ENCODE data around the gene RBMS3. TPM values are rescaled to one million over a fixed set of nuclear protein-coding genes. Genes with fewer than 3 reads are reported as not detected.

Gene RBMS3
- total RNA-seq, 2 donors from 2014 or later = 31.7 to 45.1 TPM

DNA sequence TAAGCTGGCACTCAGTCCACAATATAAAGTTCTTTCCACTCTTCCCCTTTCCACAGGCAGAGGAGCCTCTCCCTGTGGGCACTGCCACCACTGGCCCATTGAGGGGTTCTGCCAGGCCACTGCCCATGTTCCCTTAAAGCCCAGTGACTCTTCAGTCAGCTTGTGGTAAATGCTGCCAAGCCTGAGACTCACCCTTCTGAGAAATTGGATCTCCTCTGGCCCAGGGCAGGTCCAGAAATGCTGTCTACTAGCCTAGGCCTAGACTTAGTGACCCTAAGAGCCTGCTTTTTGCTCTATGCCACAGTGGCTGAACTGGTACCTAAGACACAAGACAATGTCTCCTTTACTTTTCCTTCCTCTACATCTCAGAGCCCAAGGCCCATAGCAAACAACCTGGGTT is 295.8 kb downstream of the RBMS3 start:
- H3K27me3 ChIP-seq (replicated peaks; ENCODE audit: insufficient read depth) = no peaks in the 10 kb centered on the region
- no peak overlapping the region for H3K4me3 ChIP-seq
- H3K27ac ChIP-seq = no peak overlapping the region
- H3K9me3 ChIP-seq = no peaks in the 10 kb centered on the region
- DNase-seq (ENCODE audit: low spot score) = no peak
- H3K4me1 ChIP-seq (replicated peaks) = no peaks in the 10 kb centered on the region
- intact Hi-C loops (cut with DNase I) = no loop called here
- no peak for TF ChIP-seq POLR2A (IDR thresholded peaks at IDR 0.05)
- TF ChIP-seq POLR2AphosphoS5 (IDR thresholded peaks at IDR 0.05) = no peak
- TF ChIP-seq, protein P1, sequence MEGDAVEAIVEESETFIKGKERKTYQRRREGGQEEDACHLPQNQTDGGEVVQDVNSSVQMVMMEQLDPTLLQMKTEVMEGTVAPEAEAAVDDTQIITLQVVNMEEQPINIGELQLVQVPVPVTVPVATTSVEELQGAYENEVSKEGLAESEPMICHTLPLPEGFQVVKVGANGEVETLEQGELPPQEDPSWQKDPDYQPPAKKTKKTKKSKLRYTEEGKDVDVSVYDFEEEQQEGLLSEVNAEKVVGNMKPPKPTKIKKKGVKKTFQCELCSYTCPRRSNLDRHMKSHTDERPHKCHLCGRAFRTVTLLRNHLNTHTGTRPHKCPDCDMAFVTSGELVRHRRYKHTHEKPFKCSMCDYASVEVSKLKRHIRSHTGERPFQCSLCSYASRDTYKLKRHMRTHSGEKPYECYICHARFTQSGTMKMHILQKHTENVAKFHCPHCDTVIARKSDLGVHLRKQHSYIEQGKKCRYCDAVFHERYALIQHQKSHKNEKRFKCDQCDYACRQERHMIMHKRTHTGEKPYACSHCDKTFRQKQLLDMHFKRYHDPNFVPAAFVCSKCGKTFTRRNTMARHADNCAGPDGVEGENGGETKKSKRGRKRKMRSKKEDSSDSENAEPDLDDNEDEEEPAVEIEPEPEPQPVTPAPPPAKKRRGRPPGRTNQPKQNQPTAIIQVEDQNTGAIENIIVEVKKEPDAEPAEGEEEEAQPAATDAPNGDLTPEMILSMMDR (IDR thresholded peaks at IDR 0.05) = no peak
- H3K36me3 ChIP-seq = no peaks in the 10 kb centered on the region

DNA sequence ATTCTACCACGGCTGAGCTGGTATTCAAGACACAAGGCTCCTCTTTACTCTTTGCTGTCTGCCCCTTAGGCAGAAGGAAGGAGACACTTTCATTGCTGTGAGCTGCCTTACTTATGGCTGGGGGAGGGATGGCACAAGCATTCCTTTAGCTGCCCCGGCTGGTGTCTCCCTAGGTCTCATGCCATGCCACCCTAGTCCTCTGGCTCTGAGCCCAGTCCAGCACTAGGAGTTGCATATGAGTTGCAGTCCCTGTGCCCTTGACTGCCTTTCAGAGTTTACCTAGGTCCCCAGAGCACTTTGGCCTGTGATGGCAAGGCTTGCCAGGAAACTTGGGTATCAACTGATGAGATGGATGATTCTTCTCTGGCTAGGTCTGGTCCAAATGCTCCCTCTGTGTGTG is 296.4 kb downstream of the RBMS3 start:
- Histone ChIP-seq H3K36me3 (no peaks in the 10 kb centered on the region), H3K9me3 (no peaks in the 10 kb centered on the region), H3K4me1 (replicated peaks) (no peaks in the 10 kb centered on the region), H3K4me3 (no peak overlapping the region), H3K27ac (no peak overlapping the region), H3K27me3 (replicated peaks; ENCODE audit: insufficient read depth) (no peaks in the 10 kb centered on the region)
- WGBS = 100% methylated on average over 1 of the region's 2 CpGs
- no peak for DNase-seq (ENCODE audit: low spot score)
- TF ChIP-seq POLR2AphosphoS5 (IDR thresholded peaks at IDR 0.05) (no peak), POLR2A (IDR thresholded peaks at IDR 0.05) (no peak)
- TF ChIP-seq, protein P1 (IDR thresholded peaks at IDR 0.05) = no peak
- intact Hi-C loops (cut with DNase I) = no loop called here

DNA sequence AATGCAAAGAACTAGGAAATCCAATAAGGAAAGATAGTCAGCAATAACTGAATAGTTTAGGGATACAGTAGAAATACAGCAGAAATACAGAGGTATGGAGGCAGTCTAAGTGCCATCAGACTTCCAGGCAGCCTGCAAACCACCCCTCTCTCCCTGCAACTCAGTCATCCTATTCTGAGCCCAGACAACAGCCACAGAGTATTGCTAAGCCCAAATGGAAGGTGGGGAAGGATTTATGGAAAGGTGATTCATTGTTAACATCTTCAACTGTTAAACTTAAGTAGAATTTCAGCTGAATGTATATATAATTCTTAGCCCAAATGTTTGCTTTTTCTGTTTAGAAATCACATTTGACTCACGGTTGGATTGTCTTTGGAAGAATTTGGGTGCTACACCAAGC is 300.4 kb downstream of the RBMS3 start:
- WGBS = 90% methylated on average over 1 of the region's 1 CpG
- DNase-seq (ENCODE audit: low spot score) = no peak
- H3K4me3 ChIP-seq = no peak overlapping the region
- H3K27ac ChIP-seq = no peak overlapping the region
- no peaks in the 10 kb centered on the region for H3K4me1 ChIP-seq (replicated peaks)
- H3K27me3 ChIP-seq (replicated peaks; ENCODE audit: insufficient read depth) = no peaks in the 10 kb centered on the region
- intact Hi-C loops (cut with DNase I) = no loop called here
- no peaks in the 10 kb centered on the region for H3K36me3 ChIP-seq
- TF ChIP-seq POLR2A (IDR thresholded peaks at IDR 0.05) = no peak
- no peaks in the 10 kb centered on the region for H3K9me3 ChIP-seq

GRCh38 chr3:29582273-29582672 is 301.4 kb downstream of the RBMS3 start:
- no peaks in the 10 kb centered on the region for H3K36me3 ChIP-seq
- TF ChIP-seq POLR2AphosphoS5 (IDR thresholded peaks at IDR 0.05) = no peak
- TF ChIP-seq, protein P1 (IDR thresholded peaks at IDR 0.05) = no peak
- TF ChIP-seq POLR2A (IDR thresholded peaks at IDR 0.05) = no peak
- intact Hi-C loops (cut with DNase I) = no loop called here
- H3K4me3 ChIP-seq = no peak overlapping the region
- no peak overlapping the region for H3K27ac ChIP-seq
- H3K27me3 ChIP-seq (replicated peaks; ENCODE audit: insufficient read depth) = no peaks in the 10 kb centered on the region
- no peaks in the 10 kb centered on the region for H3K9me3 ChIP-seq
- H3K4me1 ChIP-seq (replicated peaks) = no peaks in the 10 kb centered on the region
- WGBS = 79% methylated on average over 3 of the region's 3 CpGs
- no peak for DNase-seq (ENCODE audit: low spot score)

GRCh38 chr3:29583861-29584260 is 303.0 kb downstream of the RBMS3 start:
- Histone ChIP-seq H3K4me1 (replicated peaks) (no peaks in the 10 kb centered on the region), H3K4me3 (no peak overlapping the region), H3K27ac (no peak overlapping the region), H3K9me3 (no peaks in the 10 kb centered on the region), H3K27me3 (replicated peaks; ENCODE audit: insufficient read depth) (no peaks in the 10 kb centered on the region), H3K36me3 (no peaks in the 10 kb centered on the region)
- TF ChIP-seq POLR2AphosphoS5 (IDR thresholded peaks at IDR 0.05) = no peak
- TF ChIP-seq POLR2A (IDR thresholded peaks at IDR 0.05) = no peak
- TF ChIP-seq, protein P1 (IDR thresholded peaks at IDR 0.05) = no peak
- DNase-seq (ENCODE audit: low spot score) = no peak
- intact Hi-C loops (cut with DNase I) = no loop called here
